Natural killer cell (primary cell): ENCODE data around the gene USP19. TPM values are rescaled to one million over a fixed set of nuclear protein-coding genes. Genes with fewer than 3 reads are reported as not detected.

Experiments
- ATAC-seq, 3 donors: fragments of 150-1000 bp in 2 of 3; fragments of 200-7000 bp in 1 of 3; cut with Tn5 transposase; 1 replicate in 1 of 3; 2 replicates in 2 of 3; pipeline ENCODE4 v1.10.0; 2021; ENCODE audit warnings: mild to moderate bottlenecking in 2 of 3, moderate library complexity in 2 of 3
- DNase-seq, 2 donors: peaks; one replicate each; pipeline versions ENCODE4 v3.0.0 to v3.0.0-alpha.2; 2013 to 2021; ENCODE audit warnings: mixed read lengths in 1 of 2
- H3K27ac ChIP-seq: one replicate; pipeline ENCODE4 v1.5.1; 2013; ENCODE audit warnings: mild to moderate bottlenecking, low read length
- H3K27me3 ChIP-seq: one replicate; pipeline ENCODE4 v1.6.1; 2013; ENCODE audit warnings: low read length; ENCODE audit not compliant: control insufficient read depth, insufficient read depth
- H3K36me3 ChIP-seq: one replicate; pipeline ENCODE4 v1.6.1; 2013; ENCODE audit warnings: low read length; ENCODE audit not compliant: control insufficient read depth, insufficient read depth
- H3K4me1 ChIP-seq: one replicate; pipeline ENCODE4 v1.6.1; 2013; ENCODE audit warnings: low read length; ENCODE audit not compliant: control insufficient read depth, insufficient read depth
- H3K4me3 ChIP-seq: one replicate; pipeline ENCODE4 v1.5.1; 2013; ENCODE audit warnings: low read length
- H3K9me3 ChIP-seq: one replicate; pipeline ENCODE4 v1.6.1; 2013; ENCODE audit warnings: low read length; ENCODE audit not compliant: control insufficient read depth, insufficient read depth
- H3K27ac Mint-ChIP-seq, 2 donors: one replicate each; pipeline ENCODE4 v1.8.0; 2022; ENCODE audit warnings: mild to moderate bottlenecking in 2 of 2, mixed read lengths in 2 of 2, moderate library complexity in 1 of 2
- H3K27me3 Mint-ChIP-seq, 2 donors: one replicate each; pipeline ENCODE4 v1.8.0; 2022; ENCODE audit warnings: low read depth in 2 of 2, mixed read lengths in 2 of 2
- H3K36me3 Mint-ChIP-seq: one replicate; pipeline ENCODE4 v1.8.0; 2022; ENCODE audit warnings: mixed read lengths
- H3K4me1 Mint-ChIP-seq, 2 donors: one replicate each; pipeline ENCODE4 v1.8.0; 2022; ENCODE audit warnings: mixed read lengths in 2 of 2
- H3K4me3 Mint-ChIP-seq: one replicate; pipeline ENCODE4 v1.8.0; 2022; ENCODE audit warnings: mild to moderate bottlenecking, moderate library complexity, mixed read lengths
- H3K9me3 Mint-ChIP-seq, 2 donors: one replicate each; pipeline ENCODE4 v1.8.0; 2022; ENCODE audit warnings: mixed read lengths in 2 of 2
- WGBS: methylation state at CpG from one replicate; pipeline ENCODE4 v1.1.7; 2013; ENCODE audit warnings: missing lambda C conversion rate; ENCODE audit not compliant: insufficient coverage; 5-methylcytosine and 5-hydroxymethylcytosine counted together
- intact Hi-C: fragments of 100-400 bp; cut with micrococcal nuclease; formaldehyde crosslinking; loops from one replicate; pipeline ENCODE4 v1.14.2; 2022
- total RNA-seq, 4 donors: library from RNA; stranded (reverse); fragments of 120-200 nt in 1 of 4; gene quantifications; one replicate each; pipeline versions ENCODE4 v1.2.3 to v1.2.4, GENCODE V29; 2013 to 2022
- TF ChIP-seq, protein P1 (sequence below): fragments of 200-600 bp; IDR thresholded peaks from one replicate; pipeline ENCODE4 v1.8.0; 2022; ENCODE audit warnings: antibody characterized with exemption

The USP19 gene
- total RNA-seq, 3 donors from 2014 or later (not counting 1 experiment from before 2014, with no cell fraction given), result 68.6 to 71.5 (median 68.6) TPM

DNA sequence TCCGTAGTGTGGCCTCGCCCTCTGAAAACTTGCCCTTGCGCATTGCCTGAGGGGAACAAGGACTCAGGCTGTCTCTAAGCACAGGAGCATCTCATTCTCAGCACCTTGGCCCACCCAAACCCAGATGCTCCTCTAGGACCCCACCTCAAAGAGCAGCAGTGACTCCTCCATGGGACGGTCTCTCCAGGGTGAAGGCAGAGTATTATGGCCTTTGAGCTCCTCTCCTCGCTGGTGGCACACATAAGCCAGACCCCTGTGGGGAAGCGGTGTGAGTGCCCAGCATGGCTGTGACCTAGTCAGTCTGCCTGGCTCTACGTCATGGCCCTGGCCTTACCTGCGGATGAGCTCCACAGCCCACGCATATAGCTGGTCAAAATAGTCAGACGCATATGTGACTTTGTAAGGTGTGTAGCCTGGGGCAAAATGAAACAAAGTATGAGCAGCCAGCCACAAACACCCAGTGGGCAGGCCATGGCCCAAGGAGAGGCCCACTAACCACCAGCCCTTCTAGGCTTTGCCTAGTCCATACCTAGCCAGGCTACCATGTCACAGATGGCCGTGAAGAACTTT lies 20.5 kb downstream of the USP19 start:
- H3K27ac Mint-ChIP-seq, result no peak overlapping the region
- peaks cover 23 to 26% of the 10 kb centered on the region in 2 donors for H3K4me1 Mint-ChIP-seq
- H3K27ac ChIP-seq, result no peak overlapping the region
- 99% methylated on average over 11 of the region's 11 CpGs for WGBS
- H3K4me1 ChIP-seq, result peaks cover 18% of the 10 kb centered on the region
- intact Hi-C loops, result no loop called here
- no peak overlapping the region for H3K4me3 ChIP-seq
- no peaks in the 10 kb centered on the region for H3K36me3 Mint-ChIP-seq
- peaks cover 49% of the 10 kb centered on the region for H3K36me3 ChIP-seq
- no peaks in the 10 kb centered on the region for H3K9me3 ChIP-seq
- H3K27me3 Mint-ChIP-seq, result no peaks in the 10 kb centered on the region
- no peak for ATAC-seq
- TF ChIP-seq, protein P1, sequence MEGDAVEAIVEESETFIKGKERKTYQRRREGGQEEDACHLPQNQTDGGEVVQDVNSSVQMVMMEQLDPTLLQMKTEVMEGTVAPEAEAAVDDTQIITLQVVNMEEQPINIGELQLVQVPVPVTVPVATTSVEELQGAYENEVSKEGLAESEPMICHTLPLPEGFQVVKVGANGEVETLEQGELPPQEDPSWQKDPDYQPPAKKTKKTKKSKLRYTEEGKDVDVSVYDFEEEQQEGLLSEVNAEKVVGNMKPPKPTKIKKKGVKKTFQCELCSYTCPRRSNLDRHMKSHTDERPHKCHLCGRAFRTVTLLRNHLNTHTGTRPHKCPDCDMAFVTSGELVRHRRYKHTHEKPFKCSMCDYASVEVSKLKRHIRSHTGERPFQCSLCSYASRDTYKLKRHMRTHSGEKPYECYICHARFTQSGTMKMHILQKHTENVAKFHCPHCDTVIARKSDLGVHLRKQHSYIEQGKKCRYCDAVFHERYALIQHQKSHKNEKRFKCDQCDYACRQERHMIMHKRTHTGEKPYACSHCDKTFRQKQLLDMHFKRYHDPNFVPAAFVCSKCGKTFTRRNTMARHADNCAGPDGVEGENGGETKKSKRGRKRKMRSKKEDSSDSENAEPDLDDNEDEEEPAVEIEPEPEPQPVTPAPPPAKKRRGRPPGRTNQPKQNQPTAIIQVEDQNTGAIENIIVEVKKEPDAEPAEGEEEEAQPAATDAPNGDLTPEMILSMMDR, result no peak
- no peaks in the 10 kb centered on the region for H3K27me3 ChIP-seq
- H3K4me3 Mint-ChIP-seq, result no peak overlapping the region
- no peak for DNase-seq
- no peaks in the 10 kb centered on the region for H3K9me3 Mint-ChIP-seq

DNA sequence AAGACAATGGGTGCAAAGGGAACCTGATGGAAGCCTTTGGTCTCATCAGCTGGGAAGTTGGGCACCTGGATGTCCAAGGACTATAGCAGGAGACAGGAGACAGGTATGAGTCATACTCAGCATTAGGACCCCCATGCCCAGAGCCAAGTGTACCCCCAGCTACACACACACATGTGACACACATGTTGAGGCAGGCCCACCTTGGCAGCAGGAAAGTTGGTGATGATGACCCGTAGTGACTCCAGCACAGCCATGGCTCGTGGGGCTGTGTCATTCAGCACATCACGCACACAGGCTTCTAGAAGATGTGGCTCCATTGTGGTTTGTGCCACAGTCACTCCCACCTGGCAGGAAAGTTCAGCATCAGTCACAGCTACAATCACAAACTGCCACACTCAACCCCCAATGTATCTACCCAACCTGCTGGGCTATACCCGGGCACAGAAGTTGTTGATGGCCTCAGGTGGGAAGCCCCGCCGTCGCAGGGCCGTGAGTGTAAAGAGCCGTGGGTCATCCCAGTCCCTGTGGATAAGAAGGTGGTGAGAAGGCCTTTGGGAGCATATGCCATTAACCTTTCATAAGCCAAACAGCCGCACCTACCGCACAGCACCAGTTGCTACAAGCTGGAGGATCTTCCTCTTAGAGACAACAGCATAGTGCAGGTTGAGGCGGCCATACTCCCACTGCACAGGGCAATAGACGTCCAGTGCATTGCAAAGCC lies 21.6 kb downstream of the USP19 start:
- DNase-seq (no peak), ATAC-seq (no peak)
- Mint-ChIP-seq H3K27me3 (no peaks in the 10 kb centered on the region), H3K36me3 (no peaks in the 10 kb centered on the region), H3K4me3 (no peak overlapping the region), H3K27ac (no peak overlapping the region), H3K9me3 (no peaks in the 10 kb centered on the region), H3K4me1 (peaks cover 12 to 23% of the 10 kb centered on the region in 2 donors)
- Histone ChIP-seq H3K27ac (no peak overlapping the region), H3K9me3 (no peaks in the 10 kb centered on the region), H3K4me3 (no peak overlapping the region), H3K4me1 (peaks cover 20% of the 10 kb centered on the region), H3K36me3 (peaks cover 49% of the 10 kb centered on the region), H3K27me3 (no peaks in the 10 kb centered on the region)
- intact Hi-C loops, result no loop called here
- 98% methylated on average over 13 of the region's 13 CpGs for WGBS
- TF ChIP-seq, protein P1, result no peak

DNA sequence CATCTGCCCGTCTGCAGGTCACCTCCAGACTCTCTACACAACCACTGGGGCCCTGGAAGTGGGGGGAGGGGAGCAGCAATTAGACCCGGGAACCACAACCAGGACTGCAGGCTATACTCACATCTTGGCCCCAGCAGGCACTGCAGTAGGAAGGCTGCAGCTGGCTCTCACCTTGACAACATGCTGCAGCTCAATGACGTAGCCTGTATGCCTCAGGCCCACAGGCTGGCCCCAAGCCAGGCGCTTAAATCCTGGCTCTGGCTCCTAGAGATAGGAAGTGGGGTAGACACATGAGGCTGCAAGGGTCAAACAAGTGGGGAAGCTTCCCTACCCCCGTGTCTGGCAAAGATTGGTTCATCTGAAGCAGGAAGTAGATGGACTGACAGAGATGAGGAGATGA lies 22.2 kb downstream of the USP19 start:
- no peak overlapping the region for H3K27ac Mint-ChIP-seq
- TF ChIP-seq, protein P1, result no peak

More for the DNA sequence above, 22.2 kb downstream of the USP19 start:
- H3K27me3 ChIP-seq, result no peaks in the 10 kb centered on the region
- Mint-ChIP-seq H3K4me3 (no peak overlapping the region), H3K4me1 (peaks cover 6 to 21% of the 10 kb centered on the region in 2 donors), H3K9me3 (no peaks in the 10 kb centered on the region), H3K36me3 (no peaks in the 10 kb centered on the region), H3K27me3 (no peaks in the 10 kb centered on the region)
- DNase-seq, result no peak
- WGBS, result 67% methylated on average over 4 of the region's 5 CpGs
- no peak overlapping the region for H3K27ac ChIP-seq
- H3K4me3 ChIP-seq, result no peak overlapping the region
- intact Hi-C loops, result no loop called here
- ATAC-seq, result no peak
- peaks cover 14% of the 10 kb centered on the region for H3K4me1 ChIP-seq
- H3K9me3 ChIP-seq, result no peaks in the 10 kb centered on the region
- H3K36me3 ChIP-seq, result peaks cover 49% of the 10 kb centered on the region
